Smooth muscle cell of the coronary artery (primary cell): ENCODE data around the gene MTMR4. TPM values are rescaled to one million over a fixed set of nuclear protein-coding genes. Genes with fewer than 3 reads are reported as not detected.

Source experiments
- total RNA-seq: library from RNA; depleted of rRNA; stranded (reverse); fragments of >200 nt; gene quantifications from 2 replicates; pipeline ENCODE4 v1.2.3, GENCODE V29; 2014; ENCODE audit warnings: low replicate concordance

MTMR4 gene
- 32.0 and 84.6 TPM in 2 replicates for total RNA-seq

DNA sequence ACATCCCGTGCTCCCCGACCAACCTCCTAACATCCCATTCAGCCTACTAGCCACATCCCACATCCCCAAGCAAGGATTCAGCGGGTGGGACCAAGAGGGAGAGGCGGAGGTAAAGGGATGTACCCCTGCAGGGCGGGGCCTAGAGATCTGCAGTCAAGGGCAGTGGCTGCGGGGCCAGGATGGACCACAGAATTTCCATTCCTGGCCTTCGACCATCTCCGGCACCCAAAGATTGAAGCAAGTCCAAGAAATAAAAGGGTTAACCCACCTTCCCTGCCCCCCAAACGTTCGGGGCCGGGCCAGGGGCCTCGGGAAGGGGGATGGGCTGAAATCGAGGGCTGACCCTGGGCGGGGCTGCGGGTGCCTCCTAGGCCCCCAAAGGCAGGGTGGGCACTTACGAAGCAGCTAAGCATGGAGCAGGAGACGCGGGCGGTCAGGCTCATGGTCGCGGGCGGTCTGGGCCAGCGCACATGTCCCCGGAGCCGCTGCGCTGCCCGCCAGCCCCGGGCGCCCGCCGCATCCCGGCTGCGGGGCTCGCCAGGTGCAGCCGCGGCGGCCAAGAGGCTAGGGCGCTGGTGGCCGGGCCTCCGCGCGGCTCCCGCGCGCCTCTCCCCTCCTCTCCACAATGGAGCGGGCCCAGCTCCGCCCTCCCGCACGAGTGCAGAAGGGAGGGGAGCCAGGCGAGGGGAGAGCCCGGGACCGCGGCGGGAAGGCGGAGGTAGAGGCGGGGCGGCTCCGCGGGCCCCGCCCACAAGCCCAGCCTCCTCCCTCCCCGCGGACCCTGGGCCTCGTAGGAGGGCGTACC lies at the start of gene MTMR4:
Gene MTMR4, minus strand, starts transcription at position 674 of the 805 bp plus-strand sequence. Its CDS starts 231 bp downstream, at position 443.

DNA sequence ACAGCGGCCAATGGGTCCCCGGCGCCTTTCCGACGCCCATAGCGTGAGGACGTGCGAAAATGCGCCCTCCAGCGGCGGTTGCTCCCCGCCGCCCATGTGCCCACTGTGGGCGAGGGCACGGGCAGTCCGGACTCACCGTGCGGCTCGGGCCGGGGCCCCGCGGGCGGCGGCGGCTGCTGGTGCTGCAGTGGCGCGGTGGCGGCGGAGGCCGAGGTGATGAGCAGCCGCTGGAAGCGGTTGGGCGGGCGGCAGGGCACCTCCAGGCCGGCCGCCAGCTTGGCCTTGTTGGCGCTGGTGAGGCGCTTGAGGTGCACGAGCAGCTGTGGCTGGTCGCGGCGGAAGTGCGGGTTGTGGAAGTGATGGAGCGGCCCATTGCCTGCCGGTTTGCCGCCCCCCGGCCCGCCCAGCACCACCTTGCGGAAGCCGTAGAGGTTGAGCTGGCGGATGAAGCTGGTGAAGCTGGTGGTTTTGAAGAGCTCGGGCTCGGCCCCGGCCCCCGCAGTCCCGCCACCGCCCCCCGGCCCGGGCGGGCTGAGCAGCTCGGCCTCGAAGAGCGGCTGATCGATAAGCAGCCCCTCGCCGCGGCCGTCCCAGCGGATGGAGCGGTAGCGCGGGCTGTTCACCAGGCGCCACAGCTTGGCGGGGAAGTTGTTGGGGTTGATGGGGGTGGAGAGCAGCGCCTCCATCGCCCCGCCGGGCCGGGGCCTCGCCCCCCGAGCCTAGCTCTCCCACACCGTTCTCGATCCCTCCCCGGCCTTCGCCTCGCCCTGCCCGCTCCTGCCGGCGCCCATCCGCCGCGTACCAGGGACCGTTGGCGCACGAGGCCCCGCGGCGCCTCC lies 26.6 kb downstream of the MTMR4 start, which contains the start of gene HSF5:
Gene HSF5, minus strand, starts transcription at position 820 of the 839 bp plus-strand sequence. Its CDS starts 134 bp downstream, at position 686.

Other genes with a start within 250 kb of the MTMR4 start
- gene MPO, start 233.7 kb downstream of the MTMR4 start, total RNA-seq, result under 0.01 TPM in 1 of 2 replicates, not detected in the other
- gene TSPOAP1, start 185.8 kb downstream of the MTMR4 start, total RNA-seq, result under 0.01 TPM in 2 replicates
- 40.2 and 65.1 TPM in 2 replicates for gene SUPT4H1, start 162.4 kb downstream of the MTMR4 start, total RNA-seq
- gene RNF43, start 97.1 kb downstream of the MTMR4 start, total RNA-seq, result 0.15 TPM in 1 of 2 replicates, not detected in the other
- gene HSF5, start 26.2 kb downstream of the MTMR4 start, total RNA-seq, result not detected in 2 replicates
- 0.08 TPM in 1 of 2 replicates, not detected in the other for gene TEX14, start 177.4 kb upstream of the MTMR4 start, total RNA-seq
- gene RAD51C, start 178.0 kb upstream of the MTMR4 start, total RNA-seq, result 17.4 and 21.6 TPM in 2 replicates
- gene PPM1E, start 241.2 kb upstream of the MTMR4 start, total RNA-seq, result 0.08 TPM in 1 of 2 replicates, not detected in the other